Measurements from ENCODE around the gene CCDC97. TPM values are rescaled to one million over a fixed set of nuclear protein-coding genes. Genes with fewer than 3 reads are reported as not detected.

The CCDC97 gene
- total and polyA plus RNA-seq, 8 donors: 25.3 to 36.9 (median 31.9) TPM

DNA sequence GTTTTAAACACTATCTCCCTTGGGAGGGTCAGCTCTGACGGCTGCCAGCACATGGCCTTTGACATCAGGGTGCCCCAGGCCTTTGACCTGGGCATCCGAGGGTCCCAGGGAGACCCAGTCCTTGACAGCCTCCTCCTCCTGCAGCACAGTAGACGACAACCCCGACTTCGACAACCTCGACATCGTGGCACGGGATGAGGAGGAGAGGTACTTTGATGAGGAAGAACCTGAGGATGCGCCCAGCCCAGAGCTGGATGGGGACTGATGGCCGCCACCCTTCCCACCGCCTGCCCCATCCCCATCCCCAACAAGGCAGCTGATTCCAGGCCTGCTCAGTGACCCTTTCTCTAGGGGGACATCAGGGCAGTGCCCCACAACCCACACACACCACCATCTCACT, 12.5 kb downstream of the CCDC97 start:
- Histone ChIP-seq H3K36me3 (peaks cover 0 to 51% of the 10 kb centered on the region in 2 donors), H3K4me1 (peaks cover 50 to 66% of the 10 kb centered on the region in 2 donors), H3K27ac (peak overlapping the region; percentile 85 to 88), H3K27me3 (no peaks in the 10 kb centered on the region), H3K9me3 (no peaks in the 10 kb centered on the region), H3K4me3 (no peak overlapping the region)
- DNase-seq (peak in 1 of 4 donors; percentile 61), ATAC-seq (no peak)
- TF ChIP-seq, protein P1, sequence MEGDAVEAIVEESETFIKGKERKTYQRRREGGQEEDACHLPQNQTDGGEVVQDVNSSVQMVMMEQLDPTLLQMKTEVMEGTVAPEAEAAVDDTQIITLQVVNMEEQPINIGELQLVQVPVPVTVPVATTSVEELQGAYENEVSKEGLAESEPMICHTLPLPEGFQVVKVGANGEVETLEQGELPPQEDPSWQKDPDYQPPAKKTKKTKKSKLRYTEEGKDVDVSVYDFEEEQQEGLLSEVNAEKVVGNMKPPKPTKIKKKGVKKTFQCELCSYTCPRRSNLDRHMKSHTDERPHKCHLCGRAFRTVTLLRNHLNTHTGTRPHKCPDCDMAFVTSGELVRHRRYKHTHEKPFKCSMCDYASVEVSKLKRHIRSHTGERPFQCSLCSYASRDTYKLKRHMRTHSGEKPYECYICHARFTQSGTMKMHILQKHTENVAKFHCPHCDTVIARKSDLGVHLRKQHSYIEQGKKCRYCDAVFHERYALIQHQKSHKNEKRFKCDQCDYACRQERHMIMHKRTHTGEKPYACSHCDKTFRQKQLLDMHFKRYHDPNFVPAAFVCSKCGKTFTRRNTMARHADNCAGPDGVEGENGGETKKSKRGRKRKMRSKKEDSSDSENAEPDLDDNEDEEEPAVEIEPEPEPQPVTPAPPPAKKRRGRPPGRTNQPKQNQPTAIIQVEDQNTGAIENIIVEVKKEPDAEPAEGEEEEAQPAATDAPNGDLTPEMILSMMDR (IDR thresholded peaks at IDR 0.05): no peak
- intact Hi-C loops (cut with DNase I): no loop called here

DNA sequence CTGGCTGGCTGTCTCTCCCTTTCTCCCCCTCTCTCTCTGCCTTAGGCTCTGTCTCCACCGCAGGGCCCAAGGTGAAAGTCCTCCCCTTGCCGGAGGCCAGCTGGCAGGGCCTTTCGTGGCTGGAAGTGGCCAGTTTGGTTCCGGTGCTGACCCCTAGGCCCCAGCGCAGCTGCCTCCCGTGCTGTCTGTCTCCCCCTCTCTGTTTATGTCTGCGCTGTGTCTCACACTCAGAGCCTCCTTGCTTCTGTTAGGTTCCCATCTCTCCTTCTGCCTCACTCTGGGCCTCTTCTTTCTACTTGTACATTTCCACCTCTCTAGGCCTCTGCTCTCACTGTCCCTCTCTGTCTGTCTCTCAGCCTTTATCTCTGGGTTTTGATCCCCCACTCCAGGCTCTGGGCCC, 13.1 kb downstream of the CCDC97 start:
- peak in 1 of 4 donors; percentile 65 for DNase-seq
- H3K27me3 ChIP-seq: no peaks in the 10 kb centered on the region
- ATAC-seq: no peak
- TF ChIP-seq, protein P1 (IDR thresholded peaks at IDR 0.05): no peak
- H3K36me3 ChIP-seq: peaks cover 0 to 45% of the 10 kb centered on the region in 2 donors
- H3K4me3 ChIP-seq: no peak overlapping the region
- H3K9me3 ChIP-seq: no peaks in the 10 kb centered on the region
- peak overlapping the region; percentile 85 to 88 for H3K27ac ChIP-seq
- peaks cover 55 to 72% of the 10 kb centered on the region in 2 donors for H3K4me1 ChIP-seq
- intact Hi-C loops (cut with DNase I): no loop called here

DNA sequence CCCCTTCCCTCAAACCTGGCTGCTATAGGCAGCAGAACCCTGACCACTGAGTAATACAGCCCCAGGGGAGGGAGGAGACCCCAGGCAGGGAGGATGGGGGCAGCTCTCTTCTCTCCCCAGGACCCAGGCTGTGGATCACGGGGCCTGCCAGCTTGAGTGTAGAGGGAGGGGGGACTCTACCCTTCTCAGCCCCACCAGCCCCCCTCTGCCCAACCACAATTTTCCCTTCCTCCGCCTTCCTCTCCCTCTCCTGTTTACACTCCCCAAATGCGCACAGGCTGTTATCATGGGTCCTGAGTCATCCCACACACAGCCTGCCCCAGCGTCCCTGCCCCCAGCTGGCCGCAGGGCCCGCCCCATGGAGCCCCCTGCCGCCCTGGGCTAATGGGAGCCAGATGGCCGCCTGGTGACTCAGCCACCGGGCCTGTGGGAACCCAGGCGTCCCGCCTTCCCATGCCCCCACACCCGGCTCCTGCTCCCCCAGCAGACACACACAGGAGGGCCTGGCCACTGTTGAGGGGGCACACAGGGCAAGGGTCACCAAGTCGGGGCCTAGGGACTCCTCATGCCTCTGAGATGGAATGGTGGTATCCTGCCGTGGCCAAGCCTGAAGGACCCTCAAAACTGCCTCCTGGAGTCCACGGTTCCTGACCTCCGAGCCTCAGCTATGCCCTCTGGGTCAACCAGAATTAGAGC, 13.6 kb downstream of the CCDC97 start:
- Histone ChIP-seq H3K36me3 (peaks cover 0 to 40% of the 10 kb centered on the region in 2 donors), H3K4me3 (no peak overlapping the region), H3K27ac (peak overlapping the region; percentile 85 to 88), H3K27me3 (no peaks in the 10 kb centered on the region), H3K9me3 (no peaks in the 10 kb centered on the region), H3K4me1 (peaks cover 56 to 78% of the 10 kb centered on the region in 2 donors)
- intact Hi-C loops (cut with DNase I): no loop called here
- peak in 2 of 4 donors; percentile 67 to 82 for DNase-seq
- ATAC-seq: peak; percentile 18
- TF ChIP-seq, protein P1 (IDR thresholded peaks at IDR 0.05): no peak

DNA sequence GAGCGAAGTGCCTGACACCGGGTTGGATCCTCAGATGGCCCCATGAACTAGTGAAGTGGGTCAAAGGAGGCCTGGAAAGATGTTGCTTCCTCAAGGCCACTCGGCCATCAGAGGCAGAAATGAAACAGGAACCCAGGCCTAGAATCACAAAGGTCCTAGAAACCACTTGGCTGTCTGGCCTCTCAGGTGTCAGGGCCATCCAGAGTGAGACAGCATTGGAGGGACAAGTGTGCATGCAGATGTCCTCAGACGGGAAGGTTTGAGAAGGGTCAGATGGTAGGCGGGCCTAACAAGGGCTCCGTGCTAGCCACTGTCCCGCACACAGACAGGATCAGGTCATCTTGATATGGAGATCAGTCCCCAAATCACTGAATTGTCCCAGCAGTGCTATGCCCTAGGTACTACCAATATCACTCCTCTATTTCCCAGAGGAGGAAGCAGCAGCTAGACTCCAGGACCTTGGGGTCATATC, 14.3 kb downstream of the CCDC97 start:
- no peaks in the 10 kb centered on the region for H3K27me3 ChIP-seq
- intact Hi-C loops (cut with DNase I): no loop called here
- H3K36me3 ChIP-seq: peaks cover 0 to 36% of the 10 kb centered on the region in 2 donors
- DNase-seq: peak in 1 of 4 donors; percentile 34
- H3K9me3 ChIP-seq: no peaks in the 10 kb centered on the region
- ATAC-seq: no peak
- TF ChIP-seq, protein P1 (IDR thresholded peaks at IDR 0.05): no peak
- H3K4me3 ChIP-seq: no peak overlapping the region
- peaks cover 56 to 85% of the 10 kb centered on the region in 2 donors for H3K4me1 ChIP-seq
- peak overlapping the region; percentile 85 to 88 for H3K27ac ChIP-seq

DNA sequence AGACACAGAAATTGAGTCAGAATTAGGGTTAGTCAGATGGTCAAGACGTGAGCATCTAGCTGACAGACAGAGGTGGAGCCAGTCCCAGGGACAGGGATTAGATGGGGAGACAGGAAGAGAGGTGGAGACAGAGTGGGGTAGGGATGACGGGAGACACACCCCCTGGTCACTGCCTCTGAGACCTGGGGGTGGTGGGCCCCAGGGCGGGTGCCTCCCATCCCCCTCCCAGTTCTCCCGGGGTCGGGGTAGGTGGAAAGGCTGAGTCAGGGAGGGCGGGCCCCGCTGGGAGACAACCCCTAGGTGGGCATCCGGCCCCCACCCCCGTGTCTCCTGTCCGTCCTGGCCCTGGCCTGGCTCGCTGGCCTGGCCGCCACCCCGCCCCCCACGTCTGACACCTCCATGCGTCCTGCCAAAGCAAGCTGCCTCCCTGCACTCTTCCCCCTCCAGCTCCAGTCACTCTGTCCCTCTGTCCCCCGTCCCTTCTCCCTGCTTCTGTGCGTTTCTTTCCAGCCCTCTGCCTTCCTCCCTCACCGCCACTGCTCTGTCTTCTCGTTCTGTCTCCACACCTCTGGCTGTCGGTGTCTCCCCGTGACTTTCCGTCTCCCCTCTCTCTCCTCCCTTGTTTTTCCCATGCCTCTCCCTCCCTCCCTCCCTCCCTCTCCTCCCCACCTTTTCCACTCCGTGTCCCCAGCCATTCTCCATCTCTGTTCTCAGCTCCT, 15.1 kb downstream of the CCDC97 start:
- Histone ChIP-seq H3K27ac (peak overlapping the region; percentile 85 to 88), H3K4me3 (peak overlapping the region in 1 of 2 donors; percentile 36), H3K36me3 (peaks cover 0 to 36% of the 10 kb centered on the region in 2 donors), H3K9me3 (no peaks in the 10 kb centered on the region), H3K4me1 (peaks cover 56 to 93% of the 10 kb centered on the region in 2 donors), H3K27me3 (no peaks in the 10 kb centered on the region)
- TF ChIP-seq, protein P1 (IDR thresholded peaks at IDR 0.05): no peak
- intact Hi-C loops (cut with DNase I): no loop called here
- DNase-seq (peak in 3 of 4 donors; percentile 47 to 87 (median 77)), ATAC-seq (peak; percentile 34)

All from left lung (tissue), 10 donors.